ENCODE results near the gene CLASP1. TPM values are rescaled to one million over a fixed set of nuclear protein-coding genes. Genes with fewer than 3 reads are reported as not detected.
A peak's percentile ranks its signal among the peaks of the same experiment; 100 is the strongest.

Gene CLASP1
- total RNA-seq, 1 donor from 2014 or later: 110 TPM

- Histone ChIP-seq H3K27ac (no peak overlapping the region), H3K4me2 (no peak overlapping the region), H3K79me2 (ENCODE audit: low read depth) (peaks cover 90% of the 10 kb centered on the region), H2AFZ (replicated peaks) (no peak overlapping the region), H3K36me3 (no peaks in the 10 kb centered on the region), H3F3A (ENCODE audit: low read depth) (no peaks in the 10 kb centered on the region), H3K4me3 (no peak overlapping the region), H4K20me1 (ENCODE audit: low read depth) (peaks cover 61% of the 10 kb centered on the region), H3K4me1 (peaks cover 23% of the 10 kb centered on the region), H3K27me3 (no peaks in the 10 kb centered on the region), H3K9me3 (ENCODE audit: low read depth) (no peaks in the 10 kb centered on the region), H3K9ac (no peak overlapping the region)
- Mint-ChIP-seq H3K4me1 (peaks cover 9% of the 10 kb centered on the region), H3K36me3 (peaks cover 9% of the 10 kb centered on the region), H3K9me3 (no peaks in the 10 kb centered on the region), H3K27ac (no peak overlapping the region), H3K27me3 (ENCODE audit: insufficient read depth, low read depth) (peaks cover 5% of the 10 kb centered on the region), H3K4me3 (no peak overlapping the region)
- DNase-seq (ENCODE audit: low spot score): no peak
- TF ChIP-seq EZH2 (IDR thresholded peaks at IDR 0.05) (no peak), CTCF (IDR thresholded peaks at IDR 0.05) (no peak), EZH2phosphoT487 (IDR thresholded peaks at IDR 0.05) (no peak)
Observed at GRCh38 chr2:121583555-121583954, 65.7 kb downstream of the CLASP1 start.

GRCh38 chr2:121582272-121582671, 67.0 kb downstream of the CLASP1 start:
- peaks cover 22% of the 10 kb centered on the region for H3K4me1 ChIP-seq
- H3K9ac ChIP-seq: no peak overlapping the region
- H4K20me1 ChIP-seq (ENCODE audit: low read depth): peaks cover 61% of the 10 kb centered on the region
- no peak for DNase-seq (ENCODE audit: low spot score)
- no peaks in the 10 kb centered on the region for H3K9me3 ChIP-seq (ENCODE audit: low read depth)
- no peak overlapping the region for H3K4me2 ChIP-seq
- no peak overlapping the region for H2AFZ ChIP-seq (replicated peaks)
- no peaks in the 10 kb centered on the region for H3K36me3 ChIP-seq
- H3K4me3 ChIP-seq: no peak overlapping the region
- H3K4me3 Mint-ChIP-seq: no peak overlapping the region
- no peak overlapping the region for H3K27ac ChIP-seq
- H3K27me3 ChIP-seq: no peaks in the 10 kb centered on the region
- no peaks in the 10 kb centered on the region for H3F3A ChIP-seq (ENCODE audit: low read depth)
- H3K36me3 Mint-ChIP-seq: peaks cover 8% of the 10 kb centered on the region
- H3K9me3 Mint-ChIP-seq: no peaks in the 10 kb centered on the region
- peaks cover 13% of the 10 kb centered on the region for H3K4me1 Mint-ChIP-seq
- peaks cover 90% of the 10 kb centered on the region for H3K79me2 ChIP-seq (ENCODE audit: low read depth)
- TF ChIP-seq EZH2 (IDR thresholded peaks at IDR 0.05): no peak
- TF ChIP-seq CTCF (IDR thresholded peaks at IDR 0.05): no peak
- TF ChIP-seq EZH2phosphoT487 (IDR thresholded peaks at IDR 0.05): no peak
- no peak overlapping the region for H3K27ac Mint-ChIP-seq
- H3K27me3 Mint-ChIP-seq (ENCODE audit: insufficient read depth, low read depth): peaks cover 5% of the 10 kb centered on the region

GRCh38 chr2:121579309-121579708, 70.0 kb downstream of the CLASP1 start:
- peaks cover 15% of the 10 kb centered on the region for H3K4me1 Mint-ChIP-seq
- H3K4me2 ChIP-seq: no peak overlapping the region
- H3K27ac Mint-ChIP-seq: peak overlapping the region; percentile 15
- H4K20me1 ChIP-seq (ENCODE audit: low read depth): peaks cover 48% of the 10 kb centered on the region
- H3K36me3 ChIP-seq: no peaks in the 10 kb centered on the region
- peaks cover 20% of the 10 kb centered on the region for H3K4me1 ChIP-seq
- H3K9me3 Mint-ChIP-seq: no peaks in the 10 kb centered on the region
- H3F3A ChIP-seq (ENCODE audit: low read depth): no peaks in the 10 kb centered on the region
- no peak overlapping the region for H3K9ac ChIP-seq
- TF ChIP-seq CTCF (IDR thresholded peaks at IDR 0.05): no peak
- no peak for TF ChIP-seq EZH2 (IDR thresholded peaks at IDR 0.05)
- no peak for TF ChIP-seq EZH2phosphoT487 (IDR thresholded peaks at IDR 0.05)
- peaks cover 7% of the 10 kb centered on the region for H3K36me3 Mint-ChIP-seq
- no peak overlapping the region for H2AFZ ChIP-seq (replicated peaks)
- H3K27me3 Mint-ChIP-seq (ENCODE audit: insufficient read depth, low read depth): peaks cover 3% of the 10 kb centered on the region
- peaks cover 90% of the 10 kb centered on the region for H3K79me2 ChIP-seq (ENCODE audit: low read depth)
- no peaks in the 10 kb centered on the region for H3K9me3 ChIP-seq (ENCODE audit: low read depth)
- no peaks in the 10 kb centered on the region for H3K27me3 ChIP-seq
- H3K4me3 Mint-ChIP-seq: no peak overlapping the region
- peak overlapping the region; percentile 10 for H3K27ac ChIP-seq
- no peak overlapping the region for H3K4me3 ChIP-seq
- no peak for DNase-seq (ENCODE audit: low spot score)
